Endothelial cell of hepatic sinusoid (primary cell): ENCODE measurements around the gene RER1.

ENCODE experiments used
- in situ Hi-C: cut with HindIII; loops from 2 replicates; pipeline ENCODE4 v1.10.0; 2017; ENCODE audit warnings: low sequenced_read_pairs

Gene RER1

DNA sequence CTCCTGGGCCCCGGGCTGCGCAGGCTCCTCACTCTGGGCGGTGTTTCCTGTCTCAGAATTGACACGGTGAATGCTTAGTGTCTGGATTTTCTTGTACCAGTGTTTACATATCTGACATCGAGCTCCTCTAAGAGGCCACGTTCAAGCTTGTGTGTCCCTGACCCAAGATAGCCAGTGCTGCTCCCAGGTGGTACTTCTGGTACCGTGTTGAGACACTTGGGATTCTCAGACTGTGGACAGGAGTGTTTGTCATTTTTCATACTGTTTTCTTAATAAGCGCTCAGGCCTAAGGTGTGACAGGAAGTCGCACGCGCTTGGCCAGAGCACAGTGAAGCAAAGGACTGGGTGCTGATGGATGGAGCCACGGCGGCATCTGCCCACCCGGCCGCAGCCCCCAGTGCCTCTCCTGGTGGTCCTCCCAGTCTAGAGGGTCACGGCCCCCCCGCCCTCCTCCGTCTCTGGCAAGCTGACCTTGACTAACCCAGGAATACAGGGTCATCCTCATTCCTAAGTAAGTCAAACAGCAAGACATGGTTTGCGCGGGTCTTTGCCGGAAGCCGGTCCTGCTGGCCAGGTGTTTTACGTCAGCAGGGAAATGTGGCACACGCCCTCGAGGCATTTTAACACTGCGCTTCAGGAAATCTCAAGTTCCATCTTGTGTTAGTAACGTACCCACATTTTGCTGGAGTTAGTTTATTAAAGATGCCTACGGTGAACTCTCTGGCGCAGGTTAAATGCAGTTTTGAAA, 12.7 kb downstream of the RER1 start:
- in situ Hi-C loops: no loop called here

DNA sequence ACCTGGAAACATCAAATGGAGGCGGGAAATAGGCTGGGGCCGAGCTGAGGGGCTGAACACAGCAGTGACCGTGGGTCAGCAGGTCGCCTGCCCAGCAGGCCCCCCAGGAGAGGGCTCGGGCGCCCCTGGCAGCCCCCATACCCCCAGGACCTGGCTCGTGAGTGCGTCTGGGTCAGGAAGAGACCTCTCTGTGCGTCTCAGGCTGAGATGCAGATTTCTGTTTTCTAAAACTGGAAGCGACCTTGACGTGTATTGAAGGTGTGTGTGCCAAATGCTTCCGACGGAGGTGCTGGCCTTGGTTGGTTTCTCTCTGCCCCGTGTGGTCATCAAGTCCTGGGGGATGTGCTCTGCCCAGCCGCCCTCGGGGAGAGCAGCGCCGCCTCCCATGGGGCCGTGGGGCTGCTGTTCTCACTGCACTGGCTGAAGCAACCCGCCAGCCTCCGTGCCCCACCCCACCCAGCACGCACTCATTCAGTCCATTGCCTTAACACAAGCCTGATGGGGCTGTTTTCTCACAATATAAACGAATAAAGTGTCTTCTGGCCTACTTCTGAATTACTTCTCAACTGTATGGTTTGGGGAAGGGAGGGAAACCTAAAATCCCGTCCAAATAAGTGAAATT, 13.4 kb downstream of the RER1 start:
- in situ Hi-C loops: no loop called here

DNA sequence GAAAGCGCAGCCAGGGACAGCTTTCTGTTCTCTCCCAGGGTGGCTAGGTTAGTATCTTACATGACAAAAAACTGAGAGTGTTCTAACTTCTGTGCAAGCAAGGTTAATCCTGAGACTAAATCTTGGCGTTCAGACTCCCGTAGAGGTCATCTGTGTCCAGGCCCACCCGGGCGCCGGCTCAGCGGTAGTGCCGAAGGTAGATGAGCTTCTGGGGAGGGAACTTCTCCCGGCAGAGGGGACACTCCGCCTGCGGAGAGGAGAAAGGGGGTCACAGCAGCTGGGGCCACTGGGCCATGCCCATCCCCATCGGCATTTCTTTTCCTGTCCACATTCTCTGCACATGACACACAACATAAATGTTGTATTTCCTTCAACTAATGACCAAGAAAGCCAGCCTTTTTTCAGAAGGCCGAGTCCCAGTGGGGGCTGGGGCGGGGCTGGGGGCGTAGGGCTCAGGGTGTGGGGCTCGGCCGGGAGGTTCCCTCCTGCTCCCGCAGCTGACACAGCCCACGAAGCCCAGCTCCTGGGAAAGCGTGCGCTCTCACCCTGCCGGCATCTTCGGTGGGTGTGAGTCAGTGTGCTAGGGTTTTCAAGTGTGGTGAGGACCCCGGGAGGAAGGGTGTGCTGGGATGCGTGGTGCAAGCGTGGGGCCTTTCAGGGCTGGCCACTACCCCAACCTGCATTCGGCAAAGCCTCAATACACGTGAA, 14.1 kb downstream of the RER1 start:
- in situ Hi-C loops: no loop called here

DNA sequence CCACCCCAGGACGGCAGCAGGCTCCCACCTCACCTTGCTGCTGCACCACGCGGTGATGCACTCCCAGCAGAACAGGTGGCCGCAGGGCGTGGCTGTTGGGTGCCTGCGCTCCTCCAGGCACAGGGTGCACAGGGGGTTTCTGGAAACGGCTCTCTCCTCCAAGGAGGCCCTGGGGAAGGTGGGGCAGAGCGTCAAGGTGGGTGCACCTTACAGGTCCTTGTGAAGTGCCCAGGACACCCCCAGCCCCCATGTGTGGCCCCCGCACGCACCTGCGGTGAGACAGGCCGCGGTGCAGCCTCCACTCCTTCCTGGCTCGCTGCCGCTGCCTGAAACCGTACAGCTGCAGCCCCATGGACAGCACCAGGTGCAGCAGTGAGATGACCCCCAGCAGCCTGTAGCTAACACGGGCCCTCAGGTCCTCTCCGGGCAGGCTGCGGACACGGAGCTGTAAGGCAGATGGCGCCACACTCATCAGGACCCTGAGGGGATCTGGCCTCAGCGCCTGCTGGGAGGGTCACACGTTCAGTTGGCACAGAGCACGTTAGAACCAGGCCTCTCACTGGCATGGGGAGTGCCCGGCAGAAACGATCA, 14.9 kb downstream of the RER1 start:
- in situ Hi-C loops: no loop called here

DNA sequence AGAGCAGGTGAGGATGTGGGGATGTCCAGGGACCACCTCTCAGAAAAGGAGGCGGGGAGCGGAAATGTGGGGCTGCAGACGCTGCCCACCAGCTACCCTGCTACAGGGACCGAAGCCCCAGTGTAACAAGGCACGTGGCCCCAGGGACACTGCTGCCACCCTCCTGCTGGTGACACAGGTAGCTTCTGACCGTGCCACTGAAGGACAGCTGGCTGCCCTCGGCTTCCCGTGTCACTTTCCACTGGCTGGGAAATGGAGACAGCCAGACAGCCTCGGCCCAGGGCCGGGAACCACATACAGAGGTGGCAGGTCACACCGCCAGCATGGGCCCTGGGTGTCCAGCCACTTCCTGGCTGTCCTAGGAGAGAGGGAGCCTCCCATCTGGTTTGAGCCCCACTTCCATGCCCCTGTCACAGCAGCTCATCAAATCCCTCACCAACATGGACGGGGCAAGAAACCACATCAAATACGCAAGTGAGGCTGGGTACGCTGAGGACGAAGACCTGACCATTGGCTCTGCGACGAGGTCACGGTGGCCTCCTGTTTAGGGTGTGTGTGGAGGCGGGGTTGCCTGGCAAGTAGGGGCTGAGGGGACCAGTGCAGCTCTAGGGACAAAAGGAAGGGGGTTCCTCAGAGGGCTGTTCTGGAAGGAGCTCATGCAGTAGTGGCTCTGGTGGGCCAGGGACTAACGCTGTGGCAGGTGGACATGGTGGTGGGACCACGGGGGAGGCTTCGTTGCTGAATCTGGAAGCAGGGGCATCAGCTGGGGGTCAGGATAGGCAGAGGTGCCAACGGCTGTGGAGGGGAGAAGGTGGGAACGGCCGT, 15.7 kb downstream of the RER1 start:
- in situ Hi-C loops: no loop called here

DNA sequence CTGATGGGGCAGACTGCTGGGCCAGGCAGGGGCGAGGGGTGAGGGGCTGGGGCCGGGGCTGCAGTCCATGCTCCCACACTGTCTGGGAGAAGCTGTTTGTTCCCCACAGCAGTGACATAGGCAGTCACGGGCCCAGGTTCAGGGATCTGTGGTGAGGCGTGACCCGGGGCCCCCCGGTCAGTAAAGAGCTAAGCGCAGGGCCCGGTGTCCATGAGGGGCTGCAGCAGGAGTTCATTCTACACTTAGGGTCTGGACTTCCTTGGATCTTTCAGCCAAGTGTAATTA, 16.3 kb downstream of the RER1 start:
- in situ Hi-C loops: no loop called here

DNA sequence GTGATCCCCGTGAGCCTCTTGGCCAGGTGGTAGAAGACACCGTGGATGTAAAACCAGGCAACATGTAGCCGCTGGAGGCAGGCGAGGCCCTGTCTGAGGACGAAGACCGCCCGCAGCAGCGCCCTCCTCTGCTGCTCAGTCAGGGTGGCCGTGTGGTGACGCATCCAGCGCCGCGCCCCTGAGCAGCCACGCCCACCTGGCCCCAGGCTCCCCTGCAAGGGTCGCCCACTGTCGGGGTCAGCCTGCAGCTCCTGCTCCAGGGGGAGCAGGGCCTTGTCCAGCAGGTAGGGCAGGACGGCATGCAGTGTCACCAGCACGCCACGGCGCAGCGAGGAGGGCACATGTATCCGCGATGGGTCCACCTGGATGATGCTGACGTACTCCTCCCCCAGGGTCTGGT, 16.8 kb downstream of the RER1 start:
- in situ Hi-C loops: no loop called here

DNA sequence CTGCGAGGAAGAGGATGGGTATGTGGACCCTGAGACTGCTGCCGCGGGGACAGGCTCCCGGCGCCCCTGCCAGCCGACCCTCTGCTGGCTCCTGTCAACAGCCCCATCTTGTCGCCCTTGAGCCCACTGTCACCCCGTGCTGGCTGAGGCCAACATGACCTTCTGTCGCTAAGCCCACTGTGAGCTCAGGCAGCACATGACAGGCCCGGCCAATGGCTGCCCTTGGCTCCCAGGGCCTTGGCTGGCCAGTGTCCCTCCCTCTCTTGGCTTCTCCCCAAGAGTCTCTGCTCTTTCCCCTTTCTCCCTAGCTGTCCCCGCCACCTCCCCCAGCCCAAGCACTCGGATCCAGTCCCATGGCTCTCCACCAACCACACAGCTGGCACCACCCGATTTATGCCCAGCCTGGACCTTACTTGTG, 17.2 kb downstream of the RER1 start:
- in situ Hi-C loops: no loop called here

DNA sequence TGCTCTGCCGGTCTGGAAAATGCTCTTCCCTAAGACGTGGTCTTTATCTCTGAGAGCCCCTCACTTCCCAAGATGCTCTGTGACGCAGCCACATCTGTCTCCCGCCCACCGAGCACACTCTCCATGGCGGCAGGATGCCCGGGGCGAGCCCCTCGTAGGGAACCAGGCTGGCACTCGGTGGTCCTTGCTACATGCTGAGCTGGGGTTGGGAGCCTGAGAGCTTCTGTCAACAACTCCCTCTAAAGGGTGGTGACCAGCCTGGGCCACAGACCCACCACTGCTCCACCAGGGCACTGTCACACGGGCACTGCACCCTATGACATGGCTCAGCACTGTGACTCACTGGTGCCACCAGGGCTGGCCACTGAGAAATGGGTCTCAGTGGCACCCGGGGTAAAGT, 18.1 kb downstream of the RER1 start:
- in situ Hi-C loops: no loop called here

DNA sequence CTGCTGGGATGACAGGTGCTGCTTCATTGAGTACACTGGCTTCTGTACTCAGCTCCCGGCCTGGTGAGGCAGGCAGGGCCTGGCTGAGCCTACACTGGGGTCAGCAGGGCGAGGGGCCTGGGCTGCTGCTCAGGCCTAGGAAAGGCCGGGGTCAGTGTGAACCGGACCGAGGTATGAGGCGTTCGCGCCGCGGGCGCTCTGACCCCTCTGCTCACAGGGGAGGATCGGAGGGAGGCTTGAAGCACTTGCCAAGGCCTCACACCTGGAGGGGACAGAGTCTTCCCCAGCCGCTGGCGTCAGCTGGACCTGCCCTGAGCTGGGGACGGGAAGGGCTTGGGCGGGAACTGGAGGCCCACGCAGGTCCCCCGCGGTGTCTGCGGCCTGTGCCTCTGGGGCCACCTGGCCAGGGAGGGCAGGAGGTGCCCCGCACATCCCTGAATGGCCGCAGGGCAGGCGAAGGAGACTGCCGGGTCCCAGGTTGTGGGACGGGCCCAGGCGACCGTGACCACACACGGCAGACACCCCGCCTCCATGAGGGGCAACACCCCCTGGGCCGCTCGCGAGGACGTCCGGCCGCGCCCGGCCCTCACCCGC, 20.3 kb downstream of the RER1 start:
- in situ Hi-C loops: no loop called here

DNA sequence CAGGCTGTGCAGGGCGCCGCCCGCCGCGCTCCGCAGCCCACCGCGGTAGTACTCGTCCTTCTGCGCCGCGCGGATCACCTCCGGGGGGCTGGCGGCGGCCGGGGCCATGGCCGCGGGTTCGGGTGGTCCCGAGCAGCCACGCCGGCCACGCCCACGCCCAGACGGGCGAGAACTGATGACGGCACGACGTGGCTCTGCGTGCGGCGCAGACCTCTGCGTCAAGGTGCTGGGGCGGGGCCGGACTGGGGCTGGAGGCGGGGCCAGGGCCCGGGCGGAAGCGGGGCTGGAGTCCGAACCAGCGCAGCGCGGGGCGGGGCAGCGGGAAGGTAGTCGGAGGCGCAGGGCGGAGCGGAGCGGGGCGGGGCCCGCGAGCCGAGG, 20.7 kb downstream of the RER1 start, which contains the start of gene PEX10:
Gene PEX10, minus strand, starts transcription at position 170 of the 378 bp plus-strand sequence. Its CDS starts 62 bp downstream, at position 108.
- in situ Hi-C loops: no loop called here

DNA sequence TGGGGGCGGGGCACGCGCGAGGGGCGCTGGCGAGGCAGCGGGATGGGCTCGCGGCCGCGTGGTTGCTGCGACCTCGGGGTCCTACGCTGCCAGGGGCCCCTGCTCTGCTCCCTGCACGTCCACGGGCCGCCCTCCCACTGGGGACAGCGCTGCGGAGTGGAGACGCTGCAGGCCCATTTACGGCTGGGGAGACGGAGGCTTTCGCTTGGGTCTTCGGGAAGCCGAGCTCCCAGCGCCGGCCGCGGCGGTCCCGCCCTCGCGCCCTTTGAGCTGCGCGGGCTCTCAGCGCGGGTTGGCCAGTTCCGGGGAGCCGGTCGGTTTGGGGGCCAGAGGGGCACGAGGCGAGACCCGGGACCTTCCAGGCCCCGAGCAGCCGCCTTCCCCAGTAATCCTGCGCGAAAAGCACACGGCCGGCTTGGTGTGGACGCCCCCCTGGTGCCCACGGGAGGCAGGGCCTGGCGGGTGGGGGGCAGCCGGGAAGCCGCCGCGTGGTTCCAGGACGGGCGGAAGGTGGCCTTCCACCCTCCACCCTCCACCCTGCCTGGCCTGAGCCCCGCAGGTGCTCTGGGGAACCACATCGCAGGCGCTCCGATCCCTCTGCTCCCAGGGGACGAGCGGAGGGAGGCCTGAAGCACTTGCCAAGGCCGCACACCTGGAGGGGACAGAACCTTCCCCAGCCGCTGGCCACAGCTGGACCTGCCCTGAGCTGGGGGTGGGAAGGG, 21.3 kb downstream of the RER1 start:
- in situ Hi-C loops: no loop called here

DNA sequence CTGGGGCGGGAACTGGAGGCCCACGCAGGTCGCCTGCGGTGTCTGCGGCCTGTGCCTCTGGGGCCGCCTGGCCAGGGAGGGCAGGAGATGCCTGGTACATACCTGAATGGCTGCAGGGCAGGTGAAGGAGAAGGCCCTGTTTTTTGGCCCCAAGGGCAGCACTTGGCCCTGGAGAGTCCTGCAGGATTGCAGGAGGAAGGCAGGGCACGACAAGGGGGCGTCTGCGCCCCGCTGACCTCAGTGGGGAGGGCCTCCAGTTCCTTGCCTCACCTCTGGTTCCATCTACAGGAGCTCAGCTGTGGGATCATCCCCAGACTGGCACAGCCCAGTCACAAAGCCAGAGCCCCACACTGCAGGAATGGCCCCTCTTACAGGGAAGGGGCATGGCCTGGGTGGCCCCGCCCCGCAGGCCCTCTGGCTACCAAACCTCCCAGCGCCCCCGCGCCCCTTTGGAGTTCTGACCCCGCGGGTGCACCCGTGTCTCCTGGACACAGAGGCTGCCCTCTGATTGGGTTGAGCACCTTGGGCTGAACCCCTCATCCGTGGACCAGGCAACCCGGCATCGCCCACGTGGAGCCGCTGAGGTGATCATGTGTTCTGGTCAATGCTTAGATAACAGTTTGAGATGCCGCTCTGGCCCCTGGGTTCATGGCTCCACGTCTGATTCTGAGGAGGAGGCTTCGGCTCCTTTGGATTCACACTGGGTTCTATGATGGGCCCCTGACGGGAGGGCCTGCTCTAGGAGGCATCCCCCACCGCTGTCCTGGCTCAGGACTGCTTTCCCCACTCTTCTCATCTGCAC, 22.1 kb downstream of the RER1 start:
- in situ Hi-C loops: no loop called here

DNA sequence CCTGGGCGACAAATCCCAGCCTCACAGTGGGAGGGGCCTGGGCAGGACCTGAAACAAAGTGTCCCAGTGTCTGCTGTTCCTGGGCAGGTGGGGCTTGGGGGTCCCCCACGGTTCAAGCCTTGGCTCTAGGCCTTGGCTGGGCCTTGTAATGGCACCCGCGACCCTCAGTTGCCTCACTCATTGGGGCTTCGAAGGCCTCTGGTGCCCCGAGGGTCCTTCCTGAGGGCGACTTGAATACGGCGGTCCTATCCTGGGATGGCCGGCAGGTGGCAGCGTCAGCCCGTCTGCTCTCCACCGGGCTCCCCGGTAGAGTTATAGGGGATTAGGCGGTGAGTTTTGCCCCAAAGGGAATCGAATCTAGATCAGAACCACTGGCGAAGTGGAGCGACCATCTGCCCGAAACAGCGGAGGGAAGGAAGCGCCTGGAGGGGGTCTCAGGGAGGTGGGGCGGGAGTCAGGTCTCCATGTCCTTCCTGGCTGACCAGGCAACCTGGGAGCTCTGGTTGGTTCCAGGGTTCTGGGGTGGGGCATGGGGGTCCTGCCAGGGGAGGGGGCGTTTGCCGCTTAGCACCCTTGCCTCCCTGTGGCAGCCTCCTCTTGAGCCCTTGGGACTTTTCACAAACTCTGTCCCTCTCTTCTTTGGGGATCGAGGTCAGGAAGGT, 22.8 kb downstream of the RER1 start:
- in situ Hi-C loops: no loop called here

DNA sequence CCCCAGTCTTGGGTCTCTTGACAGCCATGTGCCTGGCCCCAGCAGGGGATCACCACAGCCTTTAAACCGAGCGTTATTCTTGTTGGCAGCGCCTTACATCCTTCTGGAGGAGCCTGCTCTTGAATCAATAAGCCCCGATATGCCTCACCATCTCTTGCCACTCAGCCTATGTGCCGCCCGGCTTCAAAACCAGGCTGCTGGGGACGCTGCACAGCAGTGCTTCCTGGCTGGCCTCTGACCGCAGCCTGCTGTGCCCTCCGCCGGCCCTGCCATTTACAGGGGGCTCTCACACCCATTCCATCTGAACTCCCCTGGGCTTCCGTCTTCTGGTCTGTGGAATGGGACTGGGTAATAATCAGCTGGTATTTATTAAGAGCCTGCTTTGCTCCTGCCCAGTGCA, 23.7 kb downstream of the RER1 start:
- in situ Hi-C loops: no loop called here

DNA sequence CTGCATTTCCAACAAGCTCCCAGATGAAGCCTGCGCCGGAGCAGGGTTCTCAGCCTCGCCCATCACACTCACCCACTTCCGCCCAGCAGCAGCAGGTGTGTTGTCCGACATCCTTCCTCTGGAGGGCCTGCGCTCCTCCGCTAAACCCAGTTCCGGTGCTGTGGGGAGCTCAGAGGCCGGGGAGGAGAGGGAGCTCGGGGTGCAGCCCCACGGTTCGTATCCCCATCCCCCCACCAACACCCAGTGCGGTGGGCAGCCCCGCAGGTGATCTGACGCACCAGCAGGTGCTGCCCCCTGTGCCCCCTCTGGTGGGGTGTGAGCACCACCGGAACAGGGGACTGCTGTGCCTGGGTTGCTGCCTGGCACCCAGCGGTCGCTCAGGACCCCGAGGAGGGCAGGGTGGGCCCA, 24.2 kb downstream of the RER1 start:
- in situ Hi-C loops: no loop called here

DNA sequence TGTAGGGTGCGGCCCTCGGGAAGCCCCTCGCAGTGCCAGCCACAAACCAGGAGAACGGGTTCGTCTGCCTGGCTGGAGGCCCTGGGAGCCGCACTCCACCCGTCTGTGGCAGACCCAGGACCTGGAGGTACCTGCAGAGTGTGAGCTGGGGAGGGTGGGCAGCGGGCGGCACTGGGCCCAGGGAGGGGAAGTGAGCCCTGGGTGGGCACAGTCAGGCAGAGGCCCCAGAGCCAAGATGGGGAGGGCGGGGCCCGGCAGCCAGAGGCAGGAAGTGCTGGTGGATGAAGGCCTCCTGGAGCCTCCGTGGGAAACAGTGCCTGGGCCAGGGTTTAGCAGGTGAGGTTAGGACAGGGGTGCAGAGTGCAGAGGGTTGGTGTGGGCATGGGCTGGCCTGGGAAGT, 24.8 kb downstream of the RER1 start:
- in situ Hi-C loops: no loop called here

DNA sequence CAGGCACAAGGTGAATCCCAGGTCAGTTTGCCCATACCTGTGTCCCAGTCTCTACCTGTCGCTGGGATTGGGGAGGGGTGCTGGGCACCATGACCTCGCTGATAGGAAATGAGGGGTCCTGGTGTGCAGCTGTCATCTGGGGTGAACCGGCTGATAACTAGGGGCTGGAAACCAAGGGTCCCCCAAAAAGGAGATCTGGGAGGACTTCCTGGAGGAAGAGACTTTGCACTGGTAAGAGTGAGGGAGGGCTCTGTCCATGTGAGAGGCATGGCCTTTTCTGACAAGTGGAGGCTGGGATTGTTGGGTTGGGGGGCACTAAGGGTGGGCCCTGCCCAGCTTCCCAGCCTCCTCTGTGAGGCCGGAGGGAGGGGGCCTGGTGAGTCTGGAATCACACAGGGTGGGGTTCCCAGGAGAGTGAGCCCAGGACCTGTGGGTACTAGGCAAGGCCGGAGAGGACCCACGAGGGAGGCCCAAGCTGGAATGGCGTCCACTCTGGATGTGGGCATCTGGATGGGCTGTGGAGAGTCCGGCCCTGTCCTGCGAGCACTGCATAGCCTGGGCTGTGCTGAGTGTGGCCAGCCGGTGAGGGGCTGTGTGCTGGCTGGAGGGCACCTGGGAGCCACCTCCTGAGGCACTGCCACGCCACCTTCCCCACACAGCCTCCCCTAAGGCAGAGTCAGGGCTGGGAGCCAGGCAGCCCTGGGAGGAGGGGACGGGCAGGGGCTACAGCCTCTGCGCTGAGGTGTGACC, 25.6 kb downstream of the RER1 start:
- in situ Hi-C loops: no loop called here
